ENCODE measurements around the gene RETN. TPM values are rescaled to one million over a fixed set of nuclear protein-coding genes. Genes with fewer than 3 reads are reported as not detected.

Gene RETN
- total and polyA plus RNA-seq, 2 donors (not counting 3 experiments of a cell fraction or from before 2014, with no cell fraction given) = not detected

GRCh38 chr19:7689165-7689564, 20.3 kb downstream of the RETN start:
- H3K4me1 ChIP-seq (ENCODE audit: control insufficient read depth, extremely low read depth, insufficient read depth, low read length) = no peaks in the 10 kb centered on the region
- no peaks in the 10 kb centered on the region for H3K27me3 ChIP-seq (ENCODE audit: control insufficient read depth in 2 of 2, insufficient read depth in 2 of 2, low read length in 2 of 2)
- no peaks in the 10 kb centered on the region for H3K36me3 ChIP-seq (ENCODE audit: control insufficient read depth in 2 of 2, extremely low read depth in 1 of 2, insufficient read depth in 2 of 2, low read length in 2 of 2)
- H3K9ac ChIP-seq (replicated peaks; ENCODE audit: extremely low read depth, insufficient read depth, low read length) = no peak overlapping the region
- FAIRE-seq (no peak), DNase-seq (ENCODE audit: low read depth, low spot score) (no peak)
- intact Hi-C loops (cut with micrococcal nuclease) = no loop called here
- dilution Hi-C loops (cut with MboI; ENCODE audit: extremely low pct_ligation_motif_present, low sequenced_read_pairs) = no loop called here
- ChIA-PET POLR2A (no interaction called here), CTCF (interaction anchor here (1.1 kb wide), 1 partner anchor 85 kb away, joined by 3 read pairs; no protein-coding TSS in a partner anchor)
- no TSS peak for BruUV-seq (replicated peaks)
- H3K79me2 ChIP-seq (ENCODE audit: control insufficient read depth, insufficient read depth, low read length) = no peaks in the 10 kb centered on the region
- H3K27ac ChIP-seq (ENCODE audit: insufficient read depth, low read depth, low read length) = no peak overlapping the region
- no peak overlapping the region for H3K4me3 ChIP-seq (replicated peaks in 1 of 3; ENCODE audit: insufficient read depth in 1 of 3, low read depth in 1 of 3, low read length in 3 of 3)
- no peaks in the 10 kb centered on the region for H3K9me1 ChIP-seq (replicated peaks; ENCODE audit: control insufficient read depth, extremely low read depth, insufficient read depth, low read length)
- TF ChIP-seq MAX (IDR thresholded peaks at IDR 0.05; ENCODE audit: insufficient read depth, insufficient read length) (no peak), CTCF (IDR thresholded peaks at IDR 0.05; ENCODE audit: extremely low read depth in 1 of 2, insufficient read depth in 1 of 2, low read depth in 1 of 2, low read length in 2 of 2) (no peak), MYC (IDR thresholded peaks at IDR 0.05; ENCODE audit: low read depth, low read length) (no peak), EZH2 (IDR thresholded peaks at IDR 0.05; ENCODE audit: borderline replicate concordance, low read depth, low read length, severe bottlenecking) (no peak), JUN (IDR thresholded peaks at IDR 0.05; ENCODE audit: borderline replicate concordance, insufficient read depth, insufficient read length, low read depth) (no peak), FOS (IDR thresholded peaks at IDR 0.05; ENCODE audit: borderline replicate concordance, insufficient read depth, low read length) (no peak)
- H2AFZ ChIP-seq (ENCODE audit: low read depth, low read length) = no peak overlapping the region
- no peaks in the 10 kb centered on the region for H3K9me3 ChIP-seq (replicated peaks; ENCODE audit: control insufficient read depth, insufficient read depth, low read length)
- no peak overlapping the region for H3K4me2 ChIP-seq (ENCODE audit: insufficient read depth, low read length)
- no peaks in the 10 kb centered on the region for H4K20me1 ChIP-seq (replicated peaks; ENCODE audit: control insufficient read depth, extremely low read depth, insufficient read depth, low read length)

Measured in endothelial cell of umbilical vein (primary cell).